ENCODE results near the gene TBC1D9B.

The TBC1D9B gene

GRCh38 chr5:179819296-179820126 is 88.2 kb downstream of the TBC1D9B start:
- no peak for DNase-seq

GRCh38 chr5:179818746-179819295 is 88.9 kb downstream of the TBC1D9B start:
- peak; percentile 89 for DNase-seq

- DNase-seq: no peak
These were observed 89.6 kb downstream of the TBC1D9B start for GRCh38 chr5:179817890-179818745.

GRCh38 chr5:179817470-179817840 is 90.2 kb downstream of the TBC1D9B start:
- no peak for DNase-seq

GRCh38 chr5:179816796-179817469 is 90.8 kb downstream of the TBC1D9B start:
- DNase-seq: no peak

- no peak for DNase-seq
These were observed 91.3 kb downstream of the TBC1D9B start for GRCh38 chr5:179816401-179816795.

GRCh38 chr5:179815491-179816249 is 92.0 kb downstream of the TBC1D9B start:
- DNase-seq: no peak

- DNase-seq: no peak
These were observed 93.6 kb downstream of the TBC1D9B start for GRCh38 chr5:179814090-179814489.

GRCh38 chr5:179812997-179813607 is 94.6 kb downstream of the TBC1D9B start:
- DNase-seq: no peak

GRCh38 chr5:179812135-179812825 is 95.4 kb downstream of the TBC1D9B start:
- no peak for DNase-seq
